Measurements from ENCODE around the gene GAS7. TPM values are rescaled to one million over a fixed set of nuclear protein-coding genes. Genes with fewer than 3 reads are reported as not detected.
A peak's percentile ranks its signal among the peaks of the same experiment; 100 is the strongest.
"Not testable (repeated sequence)": the region's sequence is repeated elsewhere in the genome, so short reads cannot be mapped to it uniquely, and the experiment has no call there.

Gene GAS7
- total and polyA plus RNA-seq, 9 donors = 7.1 to 48.0 (median 24.2) TPM

DNA sequence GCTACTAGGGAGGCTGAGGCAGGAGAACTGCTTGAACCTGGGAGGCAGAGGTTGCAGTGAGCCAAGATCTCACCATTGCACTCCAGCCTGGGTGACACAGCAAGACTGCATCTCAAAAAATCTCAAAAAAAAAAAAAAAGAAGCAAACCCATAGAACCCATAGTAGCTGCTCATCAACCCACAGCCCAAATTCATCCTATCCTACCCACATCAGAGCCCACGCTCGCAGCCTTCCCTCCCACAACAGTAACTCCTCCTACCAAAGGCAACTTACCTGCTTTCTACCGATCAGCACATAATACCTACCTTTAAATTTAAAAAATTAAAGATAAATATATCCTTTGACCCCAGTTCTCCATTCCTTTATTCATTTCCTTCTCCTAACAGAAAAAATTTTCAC lies 94.7 kb downstream of the GAS7 start:
- no peak for DNase-seq
- Histone ChIP-seq H3K27ac (no peak overlapping the region), H3K27me3 (no peaks in the 10 kb centered on the region), H3K36me3 (no peaks in the 10 kb centered on the region), H3K4me3 (no peak overlapping the region), H3K4me1 (ENCODE audit: insufficient read depth) (peaks cover 1% of the 10 kb centered on the region), H3K9me3 (no peaks in the 10 kb centered on the region)
- WGBS, 3 donors = 92 to 99% (median 94%) methylated on average over 3 of the region's 3 CpGs
- TF ChIP-seq POLR2A (IDR thresholded peaks at IDR 0.05) (no peak), EP300 (IDR thresholded peaks at IDR 0.05) (no peak)
- TF ChIP-seq, protein P1, sequence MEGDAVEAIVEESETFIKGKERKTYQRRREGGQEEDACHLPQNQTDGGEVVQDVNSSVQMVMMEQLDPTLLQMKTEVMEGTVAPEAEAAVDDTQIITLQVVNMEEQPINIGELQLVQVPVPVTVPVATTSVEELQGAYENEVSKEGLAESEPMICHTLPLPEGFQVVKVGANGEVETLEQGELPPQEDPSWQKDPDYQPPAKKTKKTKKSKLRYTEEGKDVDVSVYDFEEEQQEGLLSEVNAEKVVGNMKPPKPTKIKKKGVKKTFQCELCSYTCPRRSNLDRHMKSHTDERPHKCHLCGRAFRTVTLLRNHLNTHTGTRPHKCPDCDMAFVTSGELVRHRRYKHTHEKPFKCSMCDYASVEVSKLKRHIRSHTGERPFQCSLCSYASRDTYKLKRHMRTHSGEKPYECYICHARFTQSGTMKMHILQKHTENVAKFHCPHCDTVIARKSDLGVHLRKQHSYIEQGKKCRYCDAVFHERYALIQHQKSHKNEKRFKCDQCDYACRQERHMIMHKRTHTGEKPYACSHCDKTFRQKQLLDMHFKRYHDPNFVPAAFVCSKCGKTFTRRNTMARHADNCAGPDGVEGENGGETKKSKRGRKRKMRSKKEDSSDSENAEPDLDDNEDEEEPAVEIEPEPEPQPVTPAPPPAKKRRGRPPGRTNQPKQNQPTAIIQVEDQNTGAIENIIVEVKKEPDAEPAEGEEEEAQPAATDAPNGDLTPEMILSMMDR (IDR thresholded peaks at IDR 0.05) = no peak
- intact Hi-C loops (cut with DNase I) = no loop called here

- no peak for DNase-seq
- Histone ChIP-seq H3K4me3 (no peak overlapping the region), H3K27me3 (no peaks in the 10 kb centered on the region), H3K9me3 (no peaks in the 10 kb centered on the region), H3K4me1 (ENCODE audit: insufficient read depth) (peaks cover 1% of the 10 kb centered on the region), H3K27ac (no peak overlapping the region), H3K36me3 (no peaks in the 10 kb centered on the region)
- TF ChIP-seq, protein P1 (IDR thresholded peaks at IDR 0.05) = no peak
- TF ChIP-seq POLR2A (IDR thresholded peaks at IDR 0.05) (no peak), EP300 (IDR thresholded peaks at IDR 0.05) (no peak)
- intact Hi-C loops (cut with DNase I) = no loop called here
- 92 to 95% (median 94%) methylated on average over 8 of the region's 8 CpGs for WGBS, 3 donors
Observed at GRCh38 chr17:10102817-10103216, 95.6 kb downstream of the GAS7 start.

DNA sequence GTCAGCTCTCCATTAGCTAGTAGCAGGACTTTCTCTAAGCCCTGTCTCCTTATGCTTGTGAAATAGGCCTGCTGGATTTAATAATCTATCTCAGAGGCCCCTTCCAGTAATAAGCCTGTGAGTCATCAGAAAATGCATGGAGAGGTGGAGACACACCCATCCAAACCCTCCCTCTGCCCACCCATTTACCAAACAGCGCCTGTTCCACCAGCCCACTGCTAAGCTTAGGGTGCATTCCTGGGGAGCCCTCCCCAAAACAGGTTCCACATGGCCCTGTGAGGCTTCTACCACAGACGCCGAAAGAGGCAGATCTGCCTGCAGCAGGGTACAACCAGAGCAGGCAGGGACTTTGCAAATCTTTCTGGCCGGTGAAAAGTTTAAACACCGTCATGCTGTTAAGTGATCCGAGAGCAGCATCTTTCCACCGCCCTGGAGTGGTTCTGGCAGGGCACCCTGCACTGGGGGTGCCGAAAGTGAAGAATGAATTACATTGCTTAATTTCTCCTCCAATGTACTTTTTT lies 99.3 kb downstream of the GAS7 start:
- Histone ChIP-seq H3K27ac (no peak overlapping the region), H3K36me3 (no peaks in the 10 kb centered on the region), H3K4me1 (ENCODE audit: insufficient read depth) (peaks cover 1% of the 10 kb centered on the region), H3K9me3 (no peaks in the 10 kb centered on the region), H3K27me3 (no peaks in the 10 kb centered on the region), H3K4me3 (no peak overlapping the region)
- peak in 1 of 5 donors; percentile 52 for DNase-seq
- intact Hi-C loops (cut with DNase I) = no loop called here
- 19 to 40% (median 27%) methylated on average over 8 of the region's 8 CpGs for WGBS, 3 donors
- TF ChIP-seq EP300 (IDR thresholded peaks at IDR 0.05) (no peak), POLR2A (IDR thresholded peaks at IDR 0.05) (no peak)
- TF ChIP-seq, protein P1 (IDR thresholded peaks at IDR 0.05) = no peak

GRCh38 chr17:10096596-10096995 lies 101.8 kb downstream of the GAS7 start:
- no peaks in the 10 kb centered on the region for H3K27me3 ChIP-seq
- no peaks in the 10 kb centered on the region for H3K9me3 ChIP-seq
- H3K4me1 ChIP-seq (ENCODE audit: insufficient read depth) = peaks cover 1% of the 10 kb centered on the region
- no peaks in the 10 kb centered on the region for H3K36me3 ChIP-seq
- 75 to 94% (median 92%) methylated on average over 8 of the region's 8 CpGs for WGBS, 3 donors
- no peak overlapping the region for H3K4me3 ChIP-seq
- intact Hi-C loops (cut with DNase I) = no loop called here
- no peak for TF ChIP-seq EP300 (IDR thresholded peaks at IDR 0.05)
- no peak for TF ChIP-seq POLR2A (IDR thresholded peaks at IDR 0.05)
- TF ChIP-seq, protein P1 (IDR thresholded peaks at IDR 0.05) = no peak
- H3K27ac ChIP-seq = no peak overlapping the region
- no peak for DNase-seq

DNA sequence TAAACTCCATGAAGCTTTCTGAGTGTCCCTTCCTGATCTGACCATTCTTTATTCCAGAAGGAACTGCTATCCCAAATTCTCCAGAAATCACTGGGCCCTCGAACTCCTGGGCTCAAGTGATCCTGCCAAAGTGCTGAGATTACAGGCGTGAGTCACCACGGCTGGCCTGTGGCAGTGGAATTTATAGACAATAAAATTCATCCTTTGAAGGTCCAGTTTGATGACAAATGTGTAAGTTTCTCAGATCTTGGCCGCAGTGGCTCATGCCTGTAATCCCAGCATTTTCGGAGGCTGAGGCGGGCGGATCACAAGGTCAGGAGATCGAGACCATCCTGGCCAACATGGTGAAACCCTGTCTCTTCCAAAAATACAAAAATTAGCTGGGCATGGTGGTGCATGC lies 103.1 kb downstream of the GAS7 start:
- H3K27ac ChIP-seq; H3K4me3 ChIP-seq; H3K36me3 ChIP-seq; H3K9me3 ChIP-seq; H3K4me1 ChIP-seq (ENCODE audit: insufficient read depth); H3K27me3 ChIP-seq; intact Hi-C loops (cut with DNase I): not testable (repeated sequence)
- 34 to 59% (median 39%) methylated on average over 8 of the region's 8 CpGs for WGBS, 3 donors
- peak in 1 of 5 donors; percentile 59 for DNase-seq
